Gastroesophageal sphincter (tissue), 4 donors: Measurements from ENCODE around the gene EIF5A. TPM values are rescaled to one million over a fixed set of nuclear protein-coding genes. Genes with fewer than 3 reads are reported as not detected.

Experiments
- ATAC-seq: fragments of 150-250 bp; one replicate; pipeline ENCODE4 v1.9.1; 2016; ENCODE audit warnings: mild to moderate bottlenecking, moderate library complexity
- H3K27ac ChIP-seq, 4 donors: fragments of 200-600 bp; sonication (generic) in 3 of 4; 1 replicate in 3 of 4; 2 replicates in 1 of 4; pipeline ENCODE4 v1.5.1; 2016 to 2019
- H3K27me3 ChIP-seq: fragments of 200-600 bp; sonication (generic); one replicate; pipeline ENCODE4 v1.5.1; 2019
- H3K36me3 ChIP-seq, 2 donors: fragments of 200-600 bp; sonication (generic); one replicate each; pipeline ENCODE4 v1.5.1; 2019; ENCODE audit warnings: control low read depth in 1 of 2
- H3K4me1 ChIP-seq, 3 donors: fragments of 200-600 bp; sonication (generic); 1 replicate in 2 of 3; 2 replicates in 1 of 3; pipeline ENCODE4 v1.5.1; 2016 to 2019; ENCODE audit warnings: control low read depth in 2 of 3
- H3K4me3 ChIP-seq, 2 donors: fragments of 200-600 bp; sonication (generic); one replicate each; pipeline ENCODE4 v1.5.1; 2019; ENCODE audit warnings: mild to moderate bottlenecking in 1 of 2, moderate library complexity in 1 of 2
- H3K9me3 ChIP-seq, 3 donors: fragments of 200-600 bp; sonication (generic); one replicate each; pipeline ENCODE4 v1.5.1; 2017 to 2019; ENCODE audit warnings: control low read depth in 2 of 3
- EP300 ChIP-seq: sonication (generic); formaldehyde crosslinking; IDR thresholded peaks from one replicate; pipeline ENCODE4 v1.6.1; 2017; ENCODE audit warnings: antibody characterized with exemption, mild to moderate bottlenecking
- POLR2A ChIP-seq, 2 donors: fragments of 450-650 bp; IDR thresholded peaks; one replicate each; pipeline ENCODE4 v1.6.1; 2017; ENCODE audit warnings: antibody characterized with exemption in 2 of 2, mild to moderate bottlenecking in 2 of 2, moderate library complexity in 1 of 2
- POLR2AphosphoS5 ChIP-seq: sonication (generic); formaldehyde crosslinking; IDR thresholded peaks from one replicate; pipeline ENCODE4 v1.6.1; 2017; ENCODE audit warnings: antibody characterized with exemption
- WGBS, 2 donors: methylation state at CpG; one replicate each; pipeline ENCODE4 v1.1.5; 2018; ENCODE audit warnings: low coverage in 1 of 2; 5-methylcytosine and 5-hydroxymethylcytosine counted together
- total RNA-seq, 4 donors: library from RNA; depleted of rRNA; stranded (reverse); fragments of >200 nt; gene quantifications; one replicate each; pipeline ENCODE4 v1.1.0, GENCODE V29; 2016
- TF ChIP-seq, protein P1 (sequence below), 4 experiments: fragments of 200-600 bp in 2 of 4; fragments of 450-650 bp in 2 of 4; sonication (generic) in 1 of 4; IDR thresholded peaks; one replicate each; pipeline ENCODE4 v1.5.1; 2017 to 2019; ENCODE audit warnings: antibody characterized with exemption in 4 of 4, mild to moderate bottlenecking in 2 of 4, moderate library complexity in 2 of 4

EIF5A gene
- total RNA-seq, 4 donors from 2014 or later, result 145 to 233 (median 183) TPM

DNA sequence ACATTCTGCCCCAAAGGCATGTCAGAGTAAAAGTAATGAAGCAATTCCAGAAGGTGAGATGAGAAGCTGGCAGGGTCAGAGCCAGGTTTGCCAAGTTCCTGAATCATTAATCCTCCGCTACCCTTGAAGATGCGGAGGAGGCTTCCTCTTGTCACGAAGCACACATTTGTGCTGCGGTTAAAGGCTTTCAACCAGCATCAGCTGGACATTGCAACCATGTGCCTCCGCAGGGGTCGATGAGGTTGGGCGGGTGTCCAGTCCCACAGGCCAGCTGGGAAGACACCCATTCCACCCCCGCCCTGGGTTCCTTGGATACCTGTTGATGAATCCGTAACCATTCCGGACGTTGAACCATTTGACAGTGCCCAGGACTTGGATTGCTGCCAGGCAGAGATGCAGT is 14.3 kb upstream of the EIF5A start:
- Histone ChIP-seq H3K9me3 (no peaks in the 10 kb centered on the region), H3K36me3 (no peaks in the 10 kb centered on the region), H3K4me3 (no peak overlapping the region), H3K27me3 (peaks cover 40% of the 10 kb centered on the region), H3K27ac (peak overlapping the region; percentile 39 to 98 (median 89)), H3K4me1 (peaks cover 5 to 85% (median 41%) of the 10 kb centered on the region in 3 donors)
- TF ChIP-seq EP300 (no peak), POLR2A (IDR thresholded peaks at IDR 0.05) (no peak), POLR2AphosphoS5 (peak; percentile 44)
- TF ChIP-seq, protein P1, sequence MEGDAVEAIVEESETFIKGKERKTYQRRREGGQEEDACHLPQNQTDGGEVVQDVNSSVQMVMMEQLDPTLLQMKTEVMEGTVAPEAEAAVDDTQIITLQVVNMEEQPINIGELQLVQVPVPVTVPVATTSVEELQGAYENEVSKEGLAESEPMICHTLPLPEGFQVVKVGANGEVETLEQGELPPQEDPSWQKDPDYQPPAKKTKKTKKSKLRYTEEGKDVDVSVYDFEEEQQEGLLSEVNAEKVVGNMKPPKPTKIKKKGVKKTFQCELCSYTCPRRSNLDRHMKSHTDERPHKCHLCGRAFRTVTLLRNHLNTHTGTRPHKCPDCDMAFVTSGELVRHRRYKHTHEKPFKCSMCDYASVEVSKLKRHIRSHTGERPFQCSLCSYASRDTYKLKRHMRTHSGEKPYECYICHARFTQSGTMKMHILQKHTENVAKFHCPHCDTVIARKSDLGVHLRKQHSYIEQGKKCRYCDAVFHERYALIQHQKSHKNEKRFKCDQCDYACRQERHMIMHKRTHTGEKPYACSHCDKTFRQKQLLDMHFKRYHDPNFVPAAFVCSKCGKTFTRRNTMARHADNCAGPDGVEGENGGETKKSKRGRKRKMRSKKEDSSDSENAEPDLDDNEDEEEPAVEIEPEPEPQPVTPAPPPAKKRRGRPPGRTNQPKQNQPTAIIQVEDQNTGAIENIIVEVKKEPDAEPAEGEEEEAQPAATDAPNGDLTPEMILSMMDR (IDR thresholded peaks at IDR 0.05), result no peak
- ATAC-seq, result no peak
- WGBS, 2 donors, result 41 to 42% methylated on average over 4 to 5 of the region's 11 CpGs

DNA sequence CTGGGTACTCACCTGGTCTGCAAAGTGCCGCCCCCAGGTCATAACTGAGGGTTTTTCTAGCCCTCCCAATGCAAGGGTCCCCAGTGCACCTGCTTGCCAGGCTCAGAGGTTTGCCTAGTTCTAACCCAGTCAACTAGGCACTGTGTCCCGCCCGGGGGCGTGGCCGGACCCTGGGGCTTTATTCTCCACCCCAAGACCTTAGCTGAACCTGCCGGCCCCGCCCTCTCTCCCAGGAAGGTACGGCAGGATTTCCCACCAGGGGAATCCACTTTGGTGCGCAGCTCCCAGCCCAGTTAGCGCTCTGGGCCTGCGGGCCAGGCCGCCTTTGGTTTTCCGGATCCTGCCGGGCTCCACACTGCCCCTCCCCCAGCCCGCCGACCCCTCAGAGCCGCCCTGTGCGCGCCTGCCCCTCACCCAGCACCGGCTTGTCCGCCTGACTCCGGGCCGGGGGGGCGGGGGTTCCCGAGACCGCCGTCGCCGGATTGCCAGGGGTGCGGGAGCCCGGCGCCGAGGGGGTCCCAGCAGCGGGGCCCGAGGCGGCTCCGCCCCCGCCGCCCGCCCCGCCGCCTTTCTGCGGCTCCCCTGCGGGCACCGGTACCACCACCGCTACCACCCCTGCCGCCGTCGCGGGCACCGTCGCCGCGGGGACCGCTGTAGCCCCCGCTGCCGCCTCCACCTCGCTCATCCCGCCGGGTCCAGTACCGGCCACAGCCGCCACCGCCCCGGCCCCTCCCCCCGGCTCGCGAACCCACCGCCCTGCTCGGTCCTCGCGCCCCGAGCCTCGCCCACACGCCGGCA is 13.4 kb upstream of the EIF5A start:
- TF ChIP-seq, protein P1 (IDR thresholded peaks at IDR 0.05), result no peak
- TF ChIP-seq EP300 (no peak), POLR2A (IDR thresholded peaks at IDR 0.05) (peak in 1 of 2 donors; percentile 22), POLR2AphosphoS5 (no peak)
- H3K27me3 ChIP-seq, result peaks cover 40% of the 10 kb centered on the region
- no peaks in the 10 kb centered on the region for H3K36me3 ChIP-seq
- peak overlapping the region in 1 of 2 donors; percentile 49 for H3K4me3 ChIP-seq
- peak overlapping the region; percentile 39 to 98 (median 89) for H3K27ac ChIP-seq
- 0 to 83% methylated on average over 1 of the region's 75 CpGs for WGBS, 2 donors
- no peak for ATAC-seq
- H3K9me3 ChIP-seq, result no peaks in the 10 kb centered on the region
- peaks cover 5 to 79% (median 41%) of the 10 kb centered on the region in 3 donors for H3K4me1 ChIP-seq

GRCh38 chr17:7294614-7295153 is 12.7 kb upstream of the EIF5A start, which contains the start of gene YBX2:
Gene YBX2, minus strand, starts transcription at chr17:7294639. Its CDS starts 139 bp downstream, at chr17:7294500.
- peaks cover 5 to 72% (median 41%) of the 10 kb centered on the region in 3 donors for H3K4me1 ChIP-seq
- H3K4me3 ChIP-seq, result peak within 1 kb of the TSS in 1 of 2 donors; percentile 49
- H3K36me3 ChIP-seq, result no peaks in the 10 kb centered on the region
- 0 to 4% methylated on average over 5 to 6 of the region's 57 CpGs for whole genome bisulfite sequencing, 2 donors
- peak within 1 kb of the TSS; percentile 58 to 98 (median 90) for H3K27ac ChIP-seq
- no peaks in the 10 kb centered on the region for H3K9me3 ChIP-seq
- peaks cover 38% of the 10 kb centered on the region for H3K27me3 ChIP-seq
- TF ChIP-seq EP300 (no peak), POLR2AphosphoS5 (no peak), POLR2A (IDR thresholded peaks at IDR 0.05) (no peak)
- TF ChIP-seq, protein P1 (IDR thresholded peaks at IDR 0.05), result no peak
- ATAC-seq, result peak; percentile 56

DNA sequence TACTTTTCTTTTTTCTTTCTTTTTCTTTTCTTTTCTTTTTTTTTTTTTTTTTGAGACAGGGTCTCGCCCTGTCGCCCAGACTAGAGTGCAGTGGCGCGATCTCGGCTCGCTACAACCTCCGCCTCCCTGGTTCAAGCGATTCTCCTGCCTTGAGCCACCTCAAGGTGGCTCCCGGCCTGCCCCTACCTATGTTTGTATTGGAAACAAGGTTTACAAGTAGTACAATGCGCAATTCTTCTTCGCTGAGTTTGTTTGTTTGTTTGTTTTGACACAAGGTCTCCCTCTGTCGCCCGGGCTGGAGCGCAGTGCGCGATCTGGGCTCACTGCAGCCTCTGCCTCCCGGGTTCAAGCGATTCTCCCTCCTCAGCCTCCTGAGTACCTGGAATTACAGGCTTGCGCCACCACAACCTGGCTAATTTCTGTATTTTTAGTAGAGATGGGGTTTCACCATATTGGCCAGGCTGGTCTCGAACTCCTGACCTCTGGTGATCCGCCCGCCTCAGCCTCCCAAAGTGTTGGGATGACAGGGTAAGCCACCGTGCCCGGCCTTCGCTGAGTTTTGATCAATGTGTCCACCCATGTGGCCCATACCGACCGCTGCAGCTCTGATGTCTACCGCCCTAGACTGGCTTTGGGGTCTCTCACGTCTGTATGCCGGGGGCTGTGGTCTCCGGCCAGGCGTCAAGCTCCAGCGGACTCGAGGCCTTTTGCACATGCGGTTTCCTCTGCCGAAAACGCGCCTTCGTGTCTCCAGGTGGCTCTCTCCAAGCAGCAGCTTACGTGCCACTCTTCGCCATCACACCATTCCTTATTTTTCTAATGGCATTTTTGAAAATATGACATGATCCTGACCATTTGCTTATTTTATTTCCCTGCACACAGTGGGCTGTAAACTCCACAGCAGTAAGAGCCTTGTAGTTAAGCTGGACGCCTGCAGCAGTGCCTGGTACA is 11.9 kb upstream of the EIF5A start:
- ATAC-seq, result no peak
- WGBS, 2 donors, result 70 to 72% methylated on average over 12 to 35 of the region's 42 CpGs
- no peaks in the 10 kb centered on the region for H3K9me3 ChIP-seq
- TF ChIP-seq EP300, result no peak
- no peak for TF ChIP-seq POLR2A (IDR thresholded peaks at IDR 0.05)
- TF ChIP-seq POLR2AphosphoS5, result no peak
- TF ChIP-seq, protein P1 (IDR thresholded peaks at IDR 0.05), result no peak
- peaks cover 30% of the 10 kb centered on the region for H3K27me3 ChIP-seq
- H3K4me3 ChIP-seq, result peak overlapping the region in 1 of 2 donors; percentile 49
- peak overlapping the region; percentile 58 to 98 (median 90) for H3K27ac ChIP-seq
- H3K36me3 ChIP-seq, result no peaks in the 10 kb centered on the region
- peaks cover 5 to 64% (median 41%) of the 10 kb centered on the region in 3 donors for H3K4me1 ChIP-seq
